ENCODE data around the gene SRL. TPM values are rescaled to one million over a fixed set of nuclear protein-coding genes. Genes with fewer than 3 reads are reported as not detected.

Gene SRL
- total and polyA plus RNA-seq, 2 experiments from 2014 or later = not detected

DNA sequence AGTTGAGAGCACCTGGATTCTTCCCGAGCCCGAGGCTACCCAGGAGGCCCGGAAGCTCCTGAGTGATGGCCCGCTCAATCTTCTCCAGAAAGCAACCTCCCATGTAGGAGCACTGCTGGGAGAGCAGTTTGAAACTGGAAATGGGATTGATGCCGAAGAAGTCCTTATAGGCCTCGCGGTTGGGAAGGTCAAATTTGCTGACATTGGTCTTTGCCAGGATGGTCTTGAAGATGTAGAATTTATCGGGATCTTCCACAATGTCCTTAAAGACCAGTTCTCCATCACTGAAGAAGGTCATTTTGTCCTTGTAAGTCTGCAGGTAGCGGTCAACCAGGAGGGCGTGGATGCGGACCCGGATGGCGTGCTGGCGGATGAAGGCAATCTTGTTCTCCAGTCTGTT, 49.7 kb downstream of the SRL start:
- H3K4me2 ChIP-seq = no peak overlapping the region
- TF ChIP-seq, protein P1, sequence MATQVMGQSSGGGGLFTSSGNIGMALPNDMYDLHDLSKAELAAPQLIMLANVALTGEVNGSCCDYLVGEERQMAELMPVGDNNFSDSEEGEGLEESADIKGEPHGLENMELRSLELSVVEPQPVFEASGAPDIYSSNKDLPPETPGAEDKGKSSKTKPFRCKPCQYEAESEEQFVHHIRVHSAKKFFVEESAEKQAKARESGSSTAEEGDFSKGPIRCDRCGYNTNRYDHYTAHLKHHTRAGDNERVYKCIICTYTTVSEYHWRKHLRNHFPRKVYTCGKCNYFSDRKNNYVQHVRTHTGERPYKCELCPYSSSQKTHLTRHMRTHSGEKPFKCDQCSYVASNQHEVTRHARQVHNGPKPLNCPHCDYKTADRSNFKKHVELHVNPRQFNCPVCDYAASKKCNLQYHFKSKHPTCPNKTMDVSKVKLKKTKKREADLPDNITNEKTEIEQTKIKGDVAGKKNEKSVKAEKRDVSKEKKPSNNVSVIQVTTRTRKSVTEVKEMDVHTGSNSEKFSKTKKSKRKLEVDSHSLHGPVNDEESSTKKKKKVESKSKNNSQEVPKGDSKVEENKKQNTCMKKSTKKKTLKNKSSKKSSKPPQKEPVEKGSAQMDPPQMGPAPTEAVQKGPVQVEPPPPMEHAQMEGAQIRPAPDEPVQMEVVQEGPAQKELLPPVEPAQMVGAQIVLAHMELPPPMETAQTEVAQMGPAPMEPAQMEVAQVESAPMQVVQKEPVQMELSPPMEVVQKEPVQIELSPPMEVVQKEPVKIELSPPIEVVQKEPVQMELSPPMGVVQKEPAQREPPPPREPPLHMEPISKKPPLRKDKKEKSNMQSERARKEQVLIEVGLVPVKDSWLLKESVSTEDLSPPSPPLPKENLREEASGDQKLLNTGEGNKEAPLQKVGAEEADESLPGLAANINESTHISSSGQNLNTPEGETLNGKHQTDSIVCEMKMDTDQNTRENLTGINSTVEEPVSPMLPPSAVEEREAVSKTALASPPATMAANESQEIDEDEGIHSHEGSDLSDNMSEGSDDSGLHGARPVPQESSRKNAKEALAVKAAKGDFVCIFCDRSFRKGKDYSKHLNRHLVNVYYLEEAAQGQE (IDR thresholded peaks at IDR 0.05; ENCODE audit: unreplicated experiment) = no peak
- no peak for TF ChIP-seq EZH2phosphoT487 (IDR thresholded peaks at IDR 0.05; ENCODE audit: unreplicated experiment)
- H2AFZ ChIP-seq = no peak overlapping the region
- DNase-seq (ENCODE audit: low spot score) = no peak
- H3K27ac ChIP-seq (ENCODE audit: low read depth) = no peak overlapping the region
- no peaks in the 10 kb centered on the region for H3K79me2 ChIP-seq (replicated peaks; ENCODE audit: insufficient read depth)
- no peak for ATAC-seq
- H3K9me3 Mint-ChIP-seq = peaks cover 11% of the 10 kb centered on the region; the same call in 2 of the 3 replicates
- H3K27me3 Mint-ChIP-seq (ENCODE audit: insufficient read depth, low read depth, poor library complexity) = peaks cover 16% of the 10 kb centered on the region
- no peaks in the 10 kb centered on the region; the same call in 1 of the 2 replicates for H3K4me1 ChIP-seq (ENCODE audit: insufficient read depth)
- H3K4me3 Mint-ChIP-seq = no peak overlapping the region
- no peaks in the 10 kb centered on the region for H3F3A ChIP-seq (replicated peaks; ENCODE audit: low read depth)
- H3K36me3 ChIP-seq (ENCODE audit: insufficient read depth) = no peaks in the 10 kb centered on the region
- no peaks in the 10 kb centered on the region for H3K36me3 Mint-ChIP-seq (ENCODE audit: low read depth)
- peaks cover 9% of the 10 kb centered on the region; the same call in 2 of the 3 replicates for H3K4me1 Mint-ChIP-seq
- no peaks in the 10 kb centered on the region for H4K20me1 ChIP-seq (replicated peaks; ENCODE audit: insufficient read depth)
- H3K9me2 ChIP-seq (ENCODE audit: insufficient read depth) = peaks cover 5% of the 10 kb centered on the region; the same call in 1 of the 2 replicates
- H3K4me3 ChIP-seq = no peak overlapping the region
- no peaks in the 10 kb centered on the region for H3K27me3 ChIP-seq (ENCODE audit: insufficient read depth)
- H3K27ac Mint-ChIP-seq = no peak overlapping the region

- Histone ChIP-seq H3K9me2 (ENCODE audit: insufficient read depth) (peaks cover 5% of the 10 kb centered on the region; the same call in 1 of the 2 replicates), H3K27me3 (ENCODE audit: insufficient read depth) (no peaks in the 10 kb centered on the region), H3K4me1 (ENCODE audit: insufficient read depth) (no peaks in the 10 kb centered on the region; the same call in 1 of the 2 replicates), H3F3A (replicated peaks; ENCODE audit: low read depth) (no peaks in the 10 kb centered on the region), H3K27ac (ENCODE audit: low read depth) (no peak overlapping the region), H4K20me1 (replicated peaks; ENCODE audit: insufficient read depth) (no peaks in the 10 kb centered on the region), H3K79me2 (replicated peaks; ENCODE audit: insufficient read depth) (no peaks in the 10 kb centered on the region), H3K4me2 (no peak overlapping the region), H3K36me3 (ENCODE audit: insufficient read depth) (no peaks in the 10 kb centered on the region), H2AFZ (no peak overlapping the region), H3K4me3 (no peak overlapping the region)
- Mint-ChIP-seq H3K27me3 (ENCODE audit: insufficient read depth, low read depth, poor library complexity) (peaks cover 13% of the 10 kb centered on the region), H3K36me3 (ENCODE audit: low read depth) (no peaks in the 10 kb centered on the region), H3K4me3 (no peak overlapping the region), H3K9me3 (peaks cover 11% of the 10 kb centered on the region; the same call in 2 of the 3 replicates), H3K27ac (no peak overlapping the region), H3K4me1 (peaks cover 9% of the 10 kb centered on the region; the same call in 2 of the 3 replicates)
- no peak for TF ChIP-seq ETS1 (IDR thresholded peaks at IDR 0.05)
- TF ChIP-seq ZNF114 (CRISPR knock-in tag; IDR thresholded peaks at IDR 0.05) = no peak
- TF ChIP-seq POLR2AphosphoS5 (IDR thresholded peaks at IDR 0.05; ENCODE audit: low read depth) = no peak
- TF ChIP-seq NANOG (IDR thresholded peaks at IDR 0.05; ENCODE audit: borderline replicate concordance) = no peak
- no peak for TF ChIP-seq EZH2 (IDR thresholded peaks at IDR 0.05; ENCODE audit: low read depth, unreplicated experiment)
- TF ChIP-seq CREB1 (CRISPR knock-in tag; IDR thresholded peaks at IDR 0.05; ENCODE audit: low read depth) = no peak
- no peak for ATAC-seq
- no peak for DNase-seq (ENCODE audit: low spot score)
Measured at GRCh38 chr16:4190712-4191333, 51.1 kb downstream of the SRL start.

All from GM23338 (cell line).